WTC11 (cell line): ENCODE measurements around the gene PRKAG2. TPM values are rescaled to one million over a fixed set of nuclear protein-coding genes. Genes with fewer than 3 reads are reported as not detected.
A peak's percentile ranks its signal among the peaks of the same experiment; 100 is the strongest.

Source experiments
- ATAC-seq: fragments of 200-7000 bp; cut with Tn5 transposase; 2 replicates; pipeline ENCODE4 v1.10.0; 2021; ENCODE audit warnings: mild to moderate bottlenecking, moderate library complexity
- CTCF ChIA-PET: fragments of 300-600 bp; sonication (Branson Sonifier 250); formaldehyde crosslinking; loops from one replicate; lab custom pipeline; 2021; ENCODE audit warnings: antibody characterized with exemption; lab: Charles Lee
- POLR2A ChIA-PET: fragments of 350-600 bp; sonication (Branson Sonifier 250); formaldehyde crosslinking; loops from one replicate; lab custom pipeline; 2021; ENCODE audit warnings: antibody characterized with exemption; lab: Charles Lee
- DNase-seq: peaks from one replicate; pipeline ENCODE4 v3.0.0; 2021; ENCODE audit warnings: low spot score
- H3K27ac Mint-ChIP-seq: 2 replicates; pipeline ENCODE4 v1.8.0; 2021; ENCODE audit warnings: mixed read lengths
- H3K27me3 Mint-ChIP-seq: 2 replicates; pipeline ENCODE4 v1.8.0; 2021; ENCODE audit warnings: low read depth, mild to moderate bottlenecking, moderate library complexity, mixed read lengths
- H3K36me3 Mint-ChIP-seq: 2 replicates; pipeline ENCODE4 v1.8.0; 2021; ENCODE audit warnings: mixed read lengths
- H3K4me1 Mint-ChIP-seq: 2 replicates; pipeline ENCODE4 v1.8.0; 2022; ENCODE audit warnings: mixed read lengths
- H3K4me3 Mint-ChIP-seq: 2 replicates; pipeline ENCODE4 v1.8.0; 2021; ENCODE audit warnings: mild to moderate bottlenecking, moderate library complexity, mixed read lengths
- H3K9me3 Mint-ChIP-seq: 2 replicates; pipeline ENCODE4 v1.8.0; 2021; ENCODE audit warnings: mixed read lengths
- ETV6 ChIP-seq: sonication (generic); formaldehyde crosslinking; IDR thresholded peaks from 2 replicates; pipeline ENCODE4 v1.8.1; 2022; ENCODE audit warnings: mild to moderate bottlenecking, missing genetic modification reagents
- GABPB1 ChIP-seq: sonication (generic); formaldehyde crosslinking; IDR thresholded peaks from 2 replicates; pipeline ENCODE4 v1.8.1; 2023; ENCODE audit warnings: mild to moderate bottlenecking, missing genetic modification reagents
- GRHL2 ChIP-seq: fragments of 250-450 bp; sonication (Bioruptor Pico); IDR thresholded peaks from 2 replicates; pipeline ENCODE4 v1.8.0; 2022; ENCODE audit warnings: mild to moderate bottlenecking, moderate library complexity; ENCODE audit not compliant: insufficient replicate concordance, severe bottlenecking
- PRRX2 ChIP-seq: fragments of 250-450 bp; sonication (Bioruptor Pico); IDR thresholded peaks from 2 replicates; pipeline ENCODE4 v1.8.0; 2021; ENCODE audit warnings: mild to moderate bottlenecking
- TEAD1 ChIP-seq: sonication (generic); formaldehyde crosslinking; IDR thresholded peaks from 2 replicates; pipeline ENCODE4 v1.8.0; 2022; ENCODE audit warnings: mild to moderate bottlenecking, missing genetic modification reagents
- TEAD4 ChIP-seq: sonication (generic); formaldehyde crosslinking; IDR thresholded peaks from 2 replicates; pipeline ENCODE4 v1.8.0; 2022; ENCODE audit warnings: mild to moderate bottlenecking, missing genetic modification reagents
- TP53 ChIP-seq: sonication (generic); formaldehyde crosslinking; IDR thresholded peaks from 2 replicates; pipeline ENCODE4 v1.8.1; 2023; ENCODE audit warnings: mild to moderate bottlenecking, missing genetic modification reagents
- ZNF121 ChIP-seq: sonication (generic); formaldehyde crosslinking; IDR thresholded peaks from 2 replicates; pipeline ENCODE4 v1.8.0; 2023; ENCODE audit warnings: missing genetic modification reagents
- total RNA-seq: library from RNA; stranded (reverse); gene quantifications from 3 replicates; pipeline ENCODE4 v1.2.3, GENCODE V29; 2021
- TF ChIP-seq, protein P1 (sequence below): sonication (generic); formaldehyde crosslinking; IDR thresholded peaks from 2 replicates; pipeline ENCODE4 v1.8.1; 2022; ENCODE audit warnings: mild to moderate bottlenecking, moderate library complexity, missing genetic modification reagents
- TF ChIP-seq, protein P2 (sequence below): sonication (generic); formaldehyde crosslinking; IDR thresholded peaks from 2 replicates; pipeline ENCODE4 v1.8.0; 2022; ENCODE audit warnings: mild to moderate bottlenecking, missing genetic modification reagents
- TF ChIP-seq, protein P3 (sequence below): sonication (generic); formaldehyde crosslinking; IDR thresholded peaks from 2 replicates; pipeline ENCODE4 v1.8.1; 2023; ENCODE audit warnings: mild to moderate bottlenecking, missing genetic modification reagents
- TF ChIP-seq, protein P4 (sequence below): sonication (generic); formaldehyde crosslinking; IDR thresholded peaks from 2 replicates; pipeline ENCODE4 v1.8.1; 2022; ENCODE audit warnings: low read depth, missing genetic modification reagents, borderline replicate concordance
- TF ChIP-seq, protein P5 (sequence below): fragments of 200-600 bp; IDR thresholded peaks from 2 replicates; pipeline ENCODE4 v1.8.0; 2022; ENCODE audit warnings: antibody characterized with exemption
- TF ChIP-seq, protein P6 (sequence below): fragments of 250-450 bp; sonication (Bioruptor Pico); IDR thresholded peaks from 2 replicates; pipeline ENCODE4 v1.9.0; 2021; ENCODE audit warnings: mild to moderate bottlenecking, borderline replicate concordance
- TF ChIP-seq, protein P7 (sequence below): sonication (generic); formaldehyde crosslinking; conservative IDR thresholded peaks from 2 replicates; pipeline ENCODE4 v1.8.1; 2022; ENCODE audit warnings: mild to moderate bottlenecking, missing genetic modification reagents

PRKAG2 gene
- total RNA-seq, 1 experiment from 2014 or later = 20.3 TPM

DNA sequence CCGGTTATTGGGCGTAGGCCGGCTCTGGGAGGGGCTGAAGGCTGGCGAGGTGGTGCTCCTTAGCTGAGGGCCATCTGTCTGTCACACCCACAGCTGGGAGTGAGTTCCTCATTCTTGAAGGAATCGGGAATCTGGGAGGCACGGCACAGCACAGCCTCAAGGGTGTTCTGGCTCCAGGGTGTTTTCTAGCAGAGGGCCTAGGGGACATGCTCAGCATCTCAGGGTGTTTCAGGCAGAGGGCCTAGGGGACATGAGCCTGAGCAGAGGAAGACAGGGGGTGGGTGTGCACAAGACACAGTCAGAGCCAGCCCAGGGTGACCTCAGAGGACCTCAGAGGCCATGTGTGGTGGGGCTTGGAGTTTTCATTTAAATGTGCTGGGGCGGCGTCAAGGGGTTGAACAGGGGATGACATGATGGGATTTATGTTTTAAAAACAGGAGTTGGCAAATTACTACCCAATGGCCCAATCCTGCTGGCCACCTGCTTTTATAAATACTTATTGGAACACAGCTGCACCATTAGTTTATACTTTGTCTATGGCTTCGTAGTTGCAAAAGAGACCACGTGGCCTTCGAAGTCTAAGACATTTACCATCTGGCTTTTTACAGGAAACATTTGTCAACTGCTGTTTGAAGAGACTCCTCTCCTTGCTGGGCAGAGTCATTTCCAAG is 121.6 kb downstream of the PRKAG2 start:
- CTCF ChIA-PET = interaction anchor here (0.6 to 2.2 kb wide), 6 partner anchors 10 to 387 kb away, joined by 3 to 8 read pairs (median 4); no protein-coding TSS in a partner anchor
- Mint-ChIP-seq H3K4me3 (no peak overlapping the region), H3K27ac (no peak overlapping the region), H3K36me3 (no peaks in the 10 kb centered on the region), H3K9me3 (peaks cover 8% of the 10 kb centered on the region), H3K4me1 (peaks cover 35% of the 10 kb centered on the region), H3K27me3 (no peaks in the 10 kb centered on the region; the same call in 1 of the 2 replicates)
- DNase-seq = no peak
- ATAC-seq = no peak
- POLR2A ChIA-PET = no interaction called here
- no peak for TF ChIP-seq TEAD4 (CRISPR knock-in tag)
- TF ChIP-seq, protein P1, sequence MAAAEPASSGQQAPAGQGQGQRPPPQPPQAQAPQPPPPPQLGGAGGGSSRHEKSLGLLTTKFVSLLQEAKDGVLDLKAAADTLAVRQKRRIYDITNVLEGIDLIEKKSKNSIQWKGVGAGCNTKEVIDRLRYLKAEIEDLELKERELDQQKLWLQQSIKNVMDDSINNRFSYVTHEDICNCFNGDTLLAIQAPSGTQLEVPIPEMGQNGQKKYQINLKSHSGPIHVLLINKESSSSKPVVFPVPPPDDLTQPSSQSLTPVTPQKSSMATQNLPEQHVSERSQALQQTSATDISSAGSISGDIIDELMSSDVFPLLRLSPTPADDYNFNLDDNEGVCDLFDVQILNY = no peak
- TF ChIP-seq, protein P2, sequence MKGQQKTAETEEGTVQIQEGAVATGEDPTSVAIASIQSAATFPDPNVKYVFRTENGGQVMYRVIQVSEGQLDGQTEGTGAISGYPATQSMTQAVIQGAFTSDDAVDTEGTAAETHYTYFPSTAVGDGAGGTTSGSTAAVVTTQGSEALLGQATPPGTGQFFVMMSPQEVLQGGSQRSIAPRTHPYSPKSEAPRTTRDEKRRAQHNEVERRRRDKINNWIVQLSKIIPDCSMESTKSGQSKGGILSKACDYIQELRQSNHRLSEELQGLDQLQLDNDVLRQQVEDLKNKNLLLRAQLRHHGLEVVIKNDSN (CRISPR knock-in tag) = no peak
- TF ChIP-seq, protein P3, sequence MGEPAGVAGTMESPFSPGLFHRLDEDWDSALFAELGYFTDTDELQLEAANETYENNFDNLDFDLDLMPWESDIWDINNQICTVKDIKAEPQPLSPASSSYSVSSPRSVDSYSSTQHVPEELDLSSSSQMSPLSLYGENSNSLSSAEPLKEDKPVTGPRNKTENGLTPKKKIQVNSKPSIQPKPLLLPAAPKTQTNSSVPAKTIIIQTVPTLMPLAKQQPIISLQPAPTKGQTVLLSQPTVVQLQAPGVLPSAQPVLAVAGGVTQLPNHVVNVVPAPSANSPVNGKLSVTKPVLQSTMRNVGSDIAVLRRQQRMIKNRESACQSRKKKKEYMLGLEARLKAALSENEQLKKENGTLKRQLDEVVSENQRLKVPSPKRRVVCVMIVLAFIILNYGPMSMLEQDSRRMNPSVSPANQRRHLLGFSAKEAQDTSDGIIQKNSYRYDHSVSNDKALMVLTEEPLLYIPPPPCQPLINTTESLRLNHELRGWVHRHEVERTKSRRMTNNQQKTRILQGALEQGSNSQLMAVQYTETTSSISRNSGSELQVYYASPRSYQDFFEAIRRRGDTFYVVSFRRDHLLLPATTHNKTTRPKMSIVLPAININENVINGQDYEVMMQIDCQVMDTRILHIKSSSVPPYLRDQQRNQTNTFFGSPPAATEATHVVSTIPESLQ (CRISPR knock-in tag) = no peak

DNA sequence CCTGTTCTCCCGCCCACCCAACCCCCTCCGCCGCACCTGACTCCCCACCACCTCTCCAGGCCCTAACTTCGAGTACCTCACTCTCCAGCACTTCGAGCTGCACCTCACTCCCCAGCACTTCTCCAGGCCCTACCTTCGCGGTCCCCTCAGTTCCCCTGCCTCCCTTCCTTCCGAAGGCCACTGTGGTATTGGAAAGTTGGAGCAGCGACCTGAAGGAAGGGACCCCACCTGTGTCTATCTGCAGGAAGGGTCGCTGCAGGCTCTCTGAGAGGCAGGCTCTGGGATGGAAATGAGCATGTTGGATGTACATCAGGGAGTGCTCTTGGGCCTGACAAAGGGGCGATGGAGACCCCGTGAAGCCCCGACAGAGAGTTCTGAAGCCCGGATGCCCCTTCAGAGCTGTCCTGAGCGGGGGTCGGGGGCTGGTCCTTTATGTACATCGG is 122.2 kb downstream of the PRKAG2 start:
- Mint-ChIP-seq H3K27me3 (no peaks in the 10 kb centered on the region; the same call in 1 of the 2 replicates), H3K27ac (no peak overlapping the region), H3K9me3 (peaks cover 9% of the 10 kb centered on the region), H3K4me3 (no peak overlapping the region), H3K4me1 (peaks cover 34% of the 10 kb centered on the region), H3K36me3 (no peaks in the 10 kb centered on the region)
- no peak for DNase-seq
- ChIA-PET CTCF (interaction anchor here (0.6 to 2.2 kb wide), 20 partner anchors 9 to 386 kb away, joined by 3 to 13 read pairs (median 4); no protein-coding TSS in a partner anchor), POLR2A (no interaction called here)
- TF ChIP-seq PRRX2 (CRISPR knock-in tag) (no peak), ZNF121 (no peak), GRHL2 (CRISPR knock-in tag) (no peak)
- TF ChIP-seq, protein P1 = no peak
- TF ChIP-seq, protein P4, sequence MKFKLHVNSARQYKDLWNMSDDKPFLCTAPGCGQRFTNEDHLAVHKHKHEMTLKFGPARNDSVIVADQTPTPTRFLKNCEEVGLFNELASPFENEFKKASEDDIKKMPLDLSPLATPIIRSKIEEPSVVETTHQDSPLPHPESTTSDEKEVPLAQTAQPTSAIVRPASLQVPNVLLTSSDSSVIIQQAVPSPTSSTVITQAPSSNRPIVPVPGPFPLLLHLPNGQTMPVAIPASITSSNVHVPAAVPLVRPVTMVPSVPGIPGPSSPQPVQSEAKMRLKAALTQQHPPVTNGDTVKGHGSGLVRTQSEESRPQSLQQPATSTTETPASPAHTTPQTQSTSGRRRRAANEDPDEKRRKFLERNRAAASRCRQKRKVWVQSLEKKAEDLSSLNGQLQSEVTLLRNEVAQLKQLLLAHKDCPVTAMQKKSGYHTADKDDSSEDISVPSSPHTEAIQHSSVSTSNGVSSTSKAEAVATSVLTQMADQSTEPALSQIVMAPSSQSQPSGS (CRISPR knock-in tag) = no peak
- ATAC-seq = no peak; the same call in 1 of the 2 replicates

DNA sequence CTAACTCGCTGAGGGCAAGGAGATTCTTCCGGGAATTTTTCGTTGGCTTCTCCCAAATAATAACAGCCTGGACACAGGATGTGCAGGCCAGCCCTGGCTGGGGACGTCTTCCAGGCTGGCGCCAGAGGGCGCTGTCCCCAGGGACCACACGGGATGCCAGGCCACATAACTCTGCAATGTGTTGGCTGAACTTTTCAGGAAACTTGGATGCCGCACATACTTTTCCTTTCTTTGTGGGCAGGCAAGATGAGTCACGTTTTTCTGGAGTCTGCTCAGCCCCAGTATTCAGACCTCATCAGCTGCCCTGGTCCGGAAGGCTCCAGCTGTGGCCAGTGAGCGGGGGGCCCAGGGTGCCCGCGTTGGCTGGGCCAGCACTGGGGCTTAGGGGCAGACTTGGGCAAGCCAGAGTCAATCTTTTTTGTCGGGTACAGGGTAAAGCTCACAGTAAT is 122.7 kb downstream of the PRKAG2 start:
- ChIA-PET CTCF (interaction anchor here (0.6 to 2.2 kb wide), 21 partner anchors 9 to 386 kb away, joined by 3 to 13 read pairs (median 4); no protein-coding TSS in a partner anchor), POLR2A (no interaction called here)
- no peaks in the 10 kb centered on the region for H3K36me3 Mint-ChIP-seq
- peak; percentile 85 for DNase-seq
- H3K4me1 Mint-ChIP-seq = peaks cover 29% of the 10 kb centered on the region
- peaks cover 9% of the 10 kb centered on the region for H3K9me3 Mint-ChIP-seq
- peak overlapping the region; percentile 65 for H3K27ac Mint-ChIP-seq
- no peak overlapping the region for H3K4me3 Mint-ChIP-seq
- TF ChIP-seq, protein P5, sequence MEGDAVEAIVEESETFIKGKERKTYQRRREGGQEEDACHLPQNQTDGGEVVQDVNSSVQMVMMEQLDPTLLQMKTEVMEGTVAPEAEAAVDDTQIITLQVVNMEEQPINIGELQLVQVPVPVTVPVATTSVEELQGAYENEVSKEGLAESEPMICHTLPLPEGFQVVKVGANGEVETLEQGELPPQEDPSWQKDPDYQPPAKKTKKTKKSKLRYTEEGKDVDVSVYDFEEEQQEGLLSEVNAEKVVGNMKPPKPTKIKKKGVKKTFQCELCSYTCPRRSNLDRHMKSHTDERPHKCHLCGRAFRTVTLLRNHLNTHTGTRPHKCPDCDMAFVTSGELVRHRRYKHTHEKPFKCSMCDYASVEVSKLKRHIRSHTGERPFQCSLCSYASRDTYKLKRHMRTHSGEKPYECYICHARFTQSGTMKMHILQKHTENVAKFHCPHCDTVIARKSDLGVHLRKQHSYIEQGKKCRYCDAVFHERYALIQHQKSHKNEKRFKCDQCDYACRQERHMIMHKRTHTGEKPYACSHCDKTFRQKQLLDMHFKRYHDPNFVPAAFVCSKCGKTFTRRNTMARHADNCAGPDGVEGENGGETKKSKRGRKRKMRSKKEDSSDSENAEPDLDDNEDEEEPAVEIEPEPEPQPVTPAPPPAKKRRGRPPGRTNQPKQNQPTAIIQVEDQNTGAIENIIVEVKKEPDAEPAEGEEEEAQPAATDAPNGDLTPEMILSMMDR = peak; percentile 91
- TF ChIP-seq TEAD1 (0 out of 2 replicates have a peak, but pooled peaks have one; percentile 61), TP53 (CRISPR knock-in tag) (no peak), ETV6 (CRISPR knock-in tag) (0 out of 2 replicates have a peak, but pooled peaks have one; percentile 15), GABPB1 (CRISPR knock-in tag) (0 out of 2 replicates have a peak, but pooled peaks have one; percentile 33)
- TF ChIP-seq, protein P6, sequence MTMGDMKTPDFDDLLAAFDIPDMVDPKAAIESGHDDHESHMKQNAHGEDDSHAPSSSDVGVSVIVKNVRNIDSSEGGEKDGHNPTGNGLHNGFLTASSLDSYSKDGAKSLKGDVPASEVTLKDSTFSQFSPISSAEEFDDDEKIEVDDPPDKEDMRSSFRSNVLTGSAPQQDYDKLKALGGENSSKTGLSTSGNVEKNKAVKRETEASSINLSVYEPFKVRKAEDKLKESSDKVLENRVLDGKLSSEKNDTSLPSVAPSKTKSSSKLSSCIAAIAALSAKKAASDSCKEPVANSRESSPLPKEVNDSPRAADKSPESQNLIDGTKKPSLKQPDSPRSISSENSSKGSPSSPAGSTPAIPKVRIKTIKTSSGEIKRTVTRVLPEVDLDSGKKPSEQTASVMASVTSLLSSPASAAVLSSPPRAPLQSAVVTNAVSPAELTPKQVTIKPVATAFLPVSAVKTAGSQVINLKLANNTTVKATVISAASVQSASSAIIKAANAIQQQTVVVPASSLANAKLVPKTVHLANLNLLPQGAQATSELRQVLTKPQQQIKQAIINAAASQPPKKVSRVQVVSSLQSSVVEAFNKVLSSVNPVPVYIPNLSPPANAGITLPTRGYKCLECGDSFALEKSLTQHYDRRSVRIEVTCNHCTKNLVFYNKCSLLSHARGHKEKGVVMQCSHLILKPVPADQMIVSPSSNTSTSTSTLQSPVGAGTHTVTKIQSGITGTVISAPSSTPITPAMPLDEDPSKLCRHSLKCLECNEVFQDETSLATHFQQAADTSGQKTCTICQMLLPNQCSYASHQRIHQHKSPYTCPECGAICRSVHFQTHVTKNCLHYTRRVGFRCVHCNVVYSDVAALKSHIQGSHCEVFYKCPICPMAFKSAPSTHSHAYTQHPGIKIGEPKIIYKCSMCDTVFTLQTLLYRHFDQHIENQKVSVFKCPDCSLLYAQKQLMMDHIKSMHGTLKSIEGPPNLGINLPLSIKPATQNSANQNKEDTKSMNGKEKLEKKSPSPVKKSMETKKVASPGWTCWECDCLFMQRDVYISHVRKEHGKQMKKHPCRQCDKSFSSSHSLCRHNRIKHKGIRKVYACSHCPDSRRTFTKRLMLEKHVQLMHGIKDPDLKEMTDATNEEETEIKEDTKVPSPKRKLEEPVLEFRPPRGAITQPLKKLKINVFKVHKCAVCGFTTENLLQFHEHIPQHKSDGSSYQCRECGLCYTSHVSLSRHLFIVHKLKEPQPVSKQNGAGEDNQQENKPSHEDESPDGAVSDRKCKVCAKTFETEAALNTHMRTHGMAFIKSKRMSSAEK = no peak
- TF ChIP-seq, protein P7, sequence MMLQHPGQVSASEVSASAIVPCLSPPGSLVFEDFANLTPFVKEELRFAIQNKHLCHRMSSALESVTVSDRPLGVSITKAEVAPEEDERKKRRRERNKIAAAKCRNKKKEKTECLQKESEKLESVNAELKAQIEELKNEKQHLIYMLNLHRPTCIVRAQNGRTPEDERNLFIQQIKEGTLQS (CRISPR knock-in tag) = no peak
- ATAC-seq = peak; percentile 96
- H3K27me3 Mint-ChIP-seq = no peaks in the 10 kb centered on the region; the same call in 1 of the 2 replicates
